HG03060 (cell line): ENCODE results near the gene RAD9B.
"Not testable (repeated sequence)": the region's sequence is repeated elsewhere in the genome, so short reads cannot be mapped to it uniquely, and the experiment has no call there.

ENCODE experiments used
- ATAC-seq: cut with Tn5 transposase; IDR thresholded peaks from one replicate; pipeline ENCODE4 v1.9.1; 2021; ENCODE audit warnings: low read depth, moderate number of reproducible peaks; ENCODE audit not compliant: unreplicated experiment

RAD9B gene

DNA sequence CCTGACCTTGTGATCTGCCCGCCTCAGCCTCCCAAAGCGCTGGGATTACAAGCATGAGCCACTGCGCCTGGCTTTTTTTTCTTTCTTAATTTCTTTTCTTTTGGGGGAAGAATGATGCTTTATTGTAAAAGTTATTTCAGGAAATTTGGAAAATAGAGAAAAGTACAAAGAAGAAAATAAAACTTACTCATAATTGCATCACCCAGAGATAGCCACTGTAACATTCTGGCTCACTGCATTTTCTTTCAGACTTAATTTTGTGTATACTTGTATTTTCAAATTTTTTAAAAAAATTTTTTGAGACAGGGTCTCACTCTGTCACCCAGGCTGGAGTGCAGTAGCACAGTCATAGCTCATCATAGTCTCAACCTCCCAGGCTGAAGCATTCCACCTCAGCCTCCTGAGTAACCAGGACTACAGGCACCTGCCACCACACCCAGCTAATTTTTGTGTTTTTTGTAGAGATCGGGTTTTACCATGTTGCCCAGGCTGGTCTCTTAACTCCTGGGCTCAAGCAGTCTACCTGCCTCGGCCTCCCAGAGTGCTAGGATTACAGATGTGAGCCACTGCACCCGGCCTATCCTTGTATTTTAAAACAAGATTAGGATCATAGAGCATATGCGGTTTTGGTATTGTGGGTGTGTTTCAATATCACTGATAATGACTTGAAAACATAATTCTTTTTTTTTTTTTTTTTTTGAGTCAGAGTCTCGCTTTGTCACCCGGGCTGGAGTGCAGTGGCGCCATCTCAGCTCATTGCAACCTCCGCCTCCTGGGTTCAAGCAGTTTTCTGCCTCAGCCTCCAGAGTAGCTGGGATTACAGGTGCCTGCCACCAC is 19.0 kb downstream of the RAD9B start:
- ATAC-seq: not testable (repeated sequence)

GRCh38 chr12:110528277-110528839 is 26.2 kb downstream of the RAD9B start:
- ATAC-seq: no peak

- no peak for ATAC-seq
These were observed 28.4 kb downstream of the RAD9B start for GRCh38 chr12:110530511-110530910.

- peak; percentile 86 for ATAC-seq
These were observed 29.7 kb downstream of the RAD9B start for GRCh38 chr12:110531741-110532333.

DNA sequence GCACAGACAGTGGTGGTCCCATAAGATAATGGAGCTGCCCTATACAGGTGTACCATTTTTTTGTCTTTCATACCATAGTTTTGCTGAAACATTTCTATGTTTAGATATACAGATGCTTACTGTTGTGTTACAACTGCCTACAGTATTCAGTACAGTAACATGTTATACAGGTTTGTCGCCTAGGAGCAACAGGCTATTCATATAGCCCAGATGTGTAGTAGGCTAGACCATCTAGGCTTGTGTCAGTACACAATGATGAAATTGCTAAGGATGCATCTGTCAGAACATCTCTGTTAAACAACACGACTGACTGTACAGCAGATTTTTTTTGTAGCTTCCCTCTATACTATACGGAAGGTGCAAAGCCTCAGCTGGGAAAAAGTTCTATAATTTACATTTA is 30.5 kb downstream of the RAD9B start:
- no peak for ATAC-seq

- ATAC-seq: no peak
These were observed 31.5 kb downstream of the RAD9B start for GRCh38 chr12:110533607-110534006.

DNA sequence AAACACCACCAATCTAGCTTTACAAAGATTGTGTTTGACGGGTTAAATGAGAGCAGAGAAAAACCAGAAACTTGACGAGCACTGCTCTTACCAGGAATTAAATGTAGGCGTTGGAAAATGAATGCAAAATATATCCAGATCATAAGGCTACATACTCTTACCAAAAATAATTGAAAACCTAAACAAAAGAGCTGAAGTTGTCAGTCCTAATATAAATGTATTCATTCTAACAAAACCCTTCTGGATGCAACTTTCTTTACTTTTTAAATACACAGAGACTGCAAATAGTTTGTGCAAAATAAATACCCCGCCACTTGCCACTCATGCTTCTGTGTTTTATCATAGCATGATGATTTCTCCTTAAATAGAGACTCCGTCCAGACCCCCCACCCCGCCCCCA is 32.7 kb downstream of the RAD9B start:
- no peak for ATAC-seq

- no peak for ATAC-seq
These were observed 34.9 kb downstream of the RAD9B start for GRCh38 chr12:110536834-110537604.

DNA sequence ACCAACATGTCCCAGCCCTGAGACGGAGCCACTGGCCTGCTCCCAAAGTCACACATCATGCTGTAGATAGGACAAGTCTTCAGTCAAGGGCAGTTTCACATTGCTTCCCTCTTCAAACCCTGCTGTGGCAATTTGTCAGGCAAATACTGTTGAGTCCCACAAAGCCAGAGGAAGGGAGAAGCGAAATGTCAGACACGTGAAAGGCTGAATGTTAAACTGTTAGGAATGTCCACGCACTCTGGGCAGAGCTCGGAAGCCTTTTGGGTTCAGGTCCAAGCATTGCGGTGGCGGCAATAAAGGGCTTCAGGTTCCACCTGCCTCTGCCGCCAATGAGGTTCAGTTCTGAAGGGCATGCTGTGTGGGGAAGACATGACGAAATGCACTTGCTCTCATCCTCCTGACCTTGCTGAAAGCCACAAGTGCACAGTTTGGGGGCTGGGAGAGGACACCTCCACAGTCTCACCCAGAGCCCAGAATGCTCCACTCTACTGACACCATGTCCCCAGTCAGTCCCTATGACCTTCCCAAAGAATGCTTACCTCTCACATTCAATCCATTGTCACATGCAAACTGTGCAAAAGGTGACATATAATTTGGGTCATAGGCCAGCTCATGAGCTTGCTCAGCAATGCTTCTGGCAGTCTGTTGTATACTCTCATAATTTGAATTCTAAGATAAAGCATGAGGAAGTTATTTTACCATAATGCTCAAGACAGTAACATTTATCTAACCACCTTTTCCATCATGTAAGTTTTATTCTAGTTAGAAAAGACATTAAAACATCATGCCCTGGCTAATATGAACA is 35.7 kb downstream of the RAD9B start:
- no peak for ATAC-seq

DNA sequence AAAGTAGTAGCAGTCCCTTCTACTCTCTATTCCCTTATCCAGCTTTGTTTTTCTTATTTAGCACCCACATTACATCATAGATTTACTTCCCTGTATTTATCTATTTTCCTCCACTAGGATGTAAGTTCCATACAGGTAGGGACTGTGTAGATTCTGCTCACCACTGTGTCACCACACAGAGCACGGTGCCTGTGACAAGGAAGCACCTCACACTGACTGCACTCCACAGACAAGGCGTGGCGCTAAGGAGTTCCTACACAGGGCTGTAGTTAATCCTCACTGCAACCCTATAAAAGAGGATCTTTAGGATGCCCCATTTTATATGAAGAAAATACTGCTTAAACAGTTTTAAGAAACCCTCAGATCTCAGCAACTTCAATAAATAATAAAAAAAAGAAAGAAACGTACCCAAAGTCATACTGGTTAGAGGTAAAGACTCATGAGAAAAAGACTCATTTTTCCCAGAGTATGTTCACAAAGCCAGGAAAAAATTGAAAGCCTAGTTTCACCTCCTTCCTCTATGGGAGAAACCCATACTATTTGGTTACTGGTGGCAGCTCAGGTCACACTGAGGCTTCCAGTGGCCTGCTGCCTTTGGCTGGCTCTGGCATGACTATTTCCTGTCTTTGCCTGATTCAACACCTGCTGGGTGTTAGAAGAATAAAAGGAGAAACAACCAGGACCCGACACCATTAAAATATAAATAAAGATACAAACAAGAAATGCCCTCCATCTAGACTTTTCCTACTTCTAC is 36.9 kb downstream of the RAD9B start:
- no peak for ATAC-seq

- ATAC-seq: no peak
These were observed 37.9 kb downstream of the RAD9B start for GRCh38 chr12:110540048-110540447.

DNA sequence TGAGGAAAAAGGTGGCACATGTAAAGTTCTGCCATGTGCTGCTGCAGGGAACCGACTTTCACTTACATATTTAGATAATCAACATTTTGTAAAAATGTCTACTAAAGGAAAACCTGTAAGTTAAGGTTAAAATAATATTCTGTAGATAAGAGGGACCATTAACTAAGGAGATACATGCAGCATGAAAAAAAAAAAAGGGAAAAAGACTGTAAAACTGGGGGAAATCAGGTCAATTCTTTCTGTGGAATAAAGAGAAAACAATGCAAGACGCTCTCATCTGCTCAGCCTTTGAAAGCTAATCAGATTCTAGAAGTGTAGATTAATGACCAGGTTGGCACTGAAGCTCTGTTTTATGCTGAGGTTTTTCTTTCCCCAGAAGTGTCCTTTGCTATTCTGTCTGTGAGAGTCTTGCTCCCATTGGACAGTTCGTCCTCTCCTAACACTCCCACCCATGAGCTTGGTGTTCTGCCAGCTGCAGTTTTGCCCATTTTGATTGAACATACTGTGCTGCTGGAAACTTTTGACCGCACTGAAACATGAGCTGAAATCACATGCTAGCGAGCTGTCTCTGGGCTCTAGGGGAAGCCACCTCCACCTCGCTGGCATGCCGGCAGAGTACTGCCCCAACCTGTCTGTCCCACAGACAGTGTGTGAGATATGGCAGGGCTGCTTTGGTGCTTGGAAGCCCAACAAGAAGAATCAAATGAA is 41.3 kb downstream of the RAD9B start:
- no peak for ATAC-seq

DNA sequence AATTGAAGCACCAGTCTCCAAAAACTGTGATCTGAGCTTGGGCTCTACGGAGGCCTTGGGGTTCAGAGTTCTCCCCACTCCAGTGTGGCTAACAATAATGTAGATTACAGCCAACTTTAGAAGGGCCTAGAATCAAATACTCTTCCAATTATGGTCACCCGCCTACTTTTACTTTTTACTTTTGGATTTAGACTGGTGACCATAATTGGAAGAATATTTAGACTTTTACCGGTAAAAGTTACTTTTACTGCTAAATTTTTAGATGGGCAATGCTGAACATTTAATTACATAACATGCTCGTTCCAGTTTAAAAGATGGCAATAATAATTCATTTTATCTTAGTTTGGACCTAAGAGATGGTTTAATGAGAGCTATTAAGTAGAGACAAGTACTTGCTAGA is 41.8 kb downstream of the RAD9B start:
- no peak for ATAC-seq

- ATAC-seq: not testable (repeated sequence)
These were observed 43.1 kb downstream of the RAD9B start for GRCh38 chr12:110545259-110545658.

- no peak for ATAC-seq
These were observed 43.7 kb downstream of the RAD9B start for GRCh38 chr12:110545812-110546211.

GRCh38 chr12:110546339-110546738 is 44.2 kb downstream of the RAD9B start:
- ATAC-seq: no peak

DNA sequence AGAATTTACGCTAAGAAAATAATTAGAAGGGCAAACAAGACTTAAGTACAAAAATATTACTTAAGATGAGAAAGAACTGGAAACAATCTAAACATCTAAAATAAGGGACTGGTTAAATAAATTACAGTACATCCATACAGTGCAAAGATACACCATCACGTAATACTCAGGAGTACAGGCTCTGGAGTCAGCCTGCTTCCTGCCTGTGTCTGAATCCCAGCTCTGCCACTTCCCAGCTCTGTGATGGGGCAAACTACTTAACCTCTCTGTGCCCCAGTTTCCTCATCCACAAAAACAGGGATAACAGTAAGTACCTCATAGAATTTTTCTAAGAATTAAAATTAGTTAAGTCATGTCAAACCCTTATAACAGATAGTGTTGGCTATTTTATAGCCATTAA is 45.0 kb downstream of the RAD9B start:
- ATAC-seq: no peak

DNA sequence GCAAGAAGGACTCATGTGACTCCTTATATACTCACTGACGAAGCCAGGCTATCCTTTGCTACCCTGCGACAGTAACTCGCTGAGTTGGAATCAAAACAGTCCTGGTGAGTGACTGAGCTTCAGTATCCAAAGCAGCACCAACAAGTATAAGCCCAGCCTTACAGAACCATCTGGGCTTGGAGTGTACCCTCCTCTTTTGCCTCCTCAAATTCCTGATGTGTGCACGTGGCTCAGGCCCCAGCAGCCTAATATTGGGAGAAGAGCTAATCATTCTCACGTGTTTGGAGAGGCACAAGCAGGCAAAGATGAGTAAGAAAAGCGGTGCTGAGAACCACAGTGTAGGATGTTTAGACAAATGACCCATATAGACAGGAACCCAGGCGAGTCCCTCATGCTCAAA is 46.5 kb downstream of the RAD9B start:
- ATAC-seq: no peak

GRCh38 chr12:110549716-110550115 is 47.6 kb downstream of the RAD9B start:
- no peak for ATAC-seq
